Upper lobe of right lung (tissue), 1 donor: ENCODE measurements around the gene NME4. TPM values are rescaled to one million over a fixed set of nuclear protein-coding genes. Genes with fewer than 3 reads are reported as not detected.
"Not testable (repeated sequence)": the region's sequence is repeated elsewhere in the genome, so short reads cannot be mapped to it uniquely, and the experiment has no call there.

Experiments used
- ATAC-seq: fragments of 200-7000 bp; cut with Tn5 transposase; one replicate; pipeline ENCODE4 v1.9.1; 2020; ENCODE audit warnings: mild to moderate bottlenecking, moderate library complexity
- DNase-seq: peaks from one replicate; pipeline ENCODE4 v3.0.0-alpha.2; 2020
- H3K27ac ChIP-seq: fragments of 200-600 bp; one replicate; pipeline ENCODE4 v1.8.0; 2022
- H3K27me3 ChIP-seq: fragments of 200-600 bp; one replicate; pipeline ENCODE4 v1.8.0; 2022; ENCODE audit warnings: mild to moderate bottlenecking
- H3K36me3 ChIP-seq: fragments of 200-600 bp; one replicate; pipeline ENCODE4 v1.8.0; 2022
- H3K4me1 ChIP-seq: fragments of 200-600 bp; one replicate; pipeline ENCODE4 v1.8.0; 2022
- H3K4me3 ChIP-seq: fragments of 200-600 bp; one replicate; pipeline ENCODE4 v1.8.0; 2022; ENCODE audit warnings: mild to moderate bottlenecking
- H3K9me3 ChIP-seq: fragments of 200-600 bp; one replicate; pipeline ENCODE4 v1.8.0; 2022
- intact Hi-C: fragments of 100-400 bp; cut with DNase I; formaldehyde crosslinking; loops from one replicate; pipeline ENCODE4 v1.11.0; 2022
- total RNA-seq: library from RNA; stranded (reverse); fragmentation: NEBNext Ultra II Directional; extraction: Animal tissue kit (Norgen Biotek cat#: 25700); gene quantifications from one replicate; pipeline ENCODE4 v1.2.1, GENCODE V29; 2021
- TF ChIP-seq, protein P1 (sequence below): fragments of 200-600 bp; IDR thresholded peaks from one replicate; pipeline ENCODE4 v1.8.0; 2022; ENCODE audit warnings: antibody characterized with exemption
- donor health status: DM: no; HTN: yes; CAD: no; lungs with severe emphysema.

Gene NME4
- total RNA-seq, 1 donor from 2014 or later = 45.6 TPM

DNA sequence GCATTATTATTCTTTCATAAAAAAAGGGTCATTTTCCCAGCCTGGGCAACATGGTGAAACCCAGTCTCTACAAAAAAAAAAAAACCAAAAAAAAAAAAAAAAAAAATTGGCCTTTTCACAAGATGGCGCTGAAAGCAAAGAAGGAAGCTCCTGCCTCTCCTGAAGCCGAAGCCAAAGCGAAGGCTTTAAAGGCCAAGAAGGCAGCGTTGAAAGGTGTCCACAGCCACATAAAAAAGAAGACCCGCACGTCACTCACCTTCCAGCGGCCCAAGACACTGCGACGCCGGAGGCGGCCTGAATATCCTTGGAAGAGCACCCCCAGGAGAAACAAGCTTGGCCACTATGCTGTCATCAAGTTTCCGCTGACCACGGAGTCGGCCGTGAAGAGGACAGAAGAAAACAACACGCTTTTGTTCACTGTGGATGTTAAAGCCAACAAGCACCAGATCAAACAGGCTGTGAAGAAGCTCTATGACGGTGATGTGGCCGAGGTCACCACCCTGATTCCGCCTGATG, 10.3 kb upstream of the NME4 start:
- no peak overlapping the region for H3K27ac ChIP-seq
- no peaks in the 10 kb centered on the region for H3K27me3 ChIP-seq

DNA sequence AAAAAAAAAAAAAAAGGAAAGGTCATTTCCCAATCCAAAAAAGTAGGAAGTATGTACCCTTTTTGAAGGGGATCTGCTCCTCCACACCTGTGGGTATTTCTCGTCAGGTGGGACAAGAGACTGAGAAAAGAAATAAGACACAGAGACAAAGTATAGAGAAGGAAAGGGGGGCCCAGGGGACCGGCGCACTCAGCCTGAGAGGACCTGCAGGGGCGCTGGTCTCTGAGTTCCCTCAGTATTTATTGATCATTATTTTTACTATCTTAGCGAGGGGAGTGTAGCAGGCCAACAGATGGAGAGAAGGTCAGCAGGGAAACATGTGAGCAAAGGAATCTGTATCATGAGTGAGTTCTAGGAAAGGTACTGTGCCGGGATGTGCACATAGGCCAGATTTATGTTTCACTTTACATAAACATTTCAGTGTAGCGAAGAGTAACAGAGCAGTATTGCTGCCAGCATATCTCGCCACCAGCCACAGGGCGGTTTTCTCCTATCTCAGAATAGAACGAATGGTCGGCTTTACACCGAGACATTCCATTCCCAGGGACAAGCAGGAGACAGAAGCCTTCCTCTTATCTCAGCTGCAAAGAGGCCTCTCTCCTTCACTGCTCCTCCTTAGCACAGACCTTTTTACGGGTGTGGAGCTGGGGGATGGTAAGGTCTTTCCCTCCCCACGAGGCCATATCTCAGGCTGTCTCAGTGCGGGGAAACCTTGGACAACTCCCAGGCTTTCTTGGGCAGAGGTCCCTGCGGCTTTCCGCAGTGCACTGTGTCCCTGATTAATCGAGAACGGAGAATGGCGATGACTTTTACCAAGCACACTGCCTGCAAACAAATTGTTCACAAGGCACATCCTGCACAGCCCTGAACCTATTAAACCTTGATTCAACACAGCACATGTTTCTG, 9.0 kb upstream of the NME4 start:
- H3K4me3 ChIP-seq, H3K27me3 ChIP-seq, DNase-seq, H3K36me3 ChIP-seq, H3K27ac ChIP-seq, intact Hi-C loops, ATAC-seq, H3K9me3 ChIP-seq, H3K4me1 ChIP-seq: not testable (repeated sequence)

More for the DNA sequence above, 10.3 kb upstream of the NME4 start:
- Histone ChIP-seq H3K4me3 (no peak overlapping the region), H3K4me1 (peaks cover 10% of the 10 kb centered on the region), H3K36me3 (no peaks in the 10 kb centered on the region), H3K9me3 (no peaks in the 10 kb centered on the region)
- TF ChIP-seq, protein P1, sequence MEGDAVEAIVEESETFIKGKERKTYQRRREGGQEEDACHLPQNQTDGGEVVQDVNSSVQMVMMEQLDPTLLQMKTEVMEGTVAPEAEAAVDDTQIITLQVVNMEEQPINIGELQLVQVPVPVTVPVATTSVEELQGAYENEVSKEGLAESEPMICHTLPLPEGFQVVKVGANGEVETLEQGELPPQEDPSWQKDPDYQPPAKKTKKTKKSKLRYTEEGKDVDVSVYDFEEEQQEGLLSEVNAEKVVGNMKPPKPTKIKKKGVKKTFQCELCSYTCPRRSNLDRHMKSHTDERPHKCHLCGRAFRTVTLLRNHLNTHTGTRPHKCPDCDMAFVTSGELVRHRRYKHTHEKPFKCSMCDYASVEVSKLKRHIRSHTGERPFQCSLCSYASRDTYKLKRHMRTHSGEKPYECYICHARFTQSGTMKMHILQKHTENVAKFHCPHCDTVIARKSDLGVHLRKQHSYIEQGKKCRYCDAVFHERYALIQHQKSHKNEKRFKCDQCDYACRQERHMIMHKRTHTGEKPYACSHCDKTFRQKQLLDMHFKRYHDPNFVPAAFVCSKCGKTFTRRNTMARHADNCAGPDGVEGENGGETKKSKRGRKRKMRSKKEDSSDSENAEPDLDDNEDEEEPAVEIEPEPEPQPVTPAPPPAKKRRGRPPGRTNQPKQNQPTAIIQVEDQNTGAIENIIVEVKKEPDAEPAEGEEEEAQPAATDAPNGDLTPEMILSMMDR = no peak
- intact Hi-C loops = no loop called here
- ATAC-seq (no peak), DNase-seq (no peak)

DNA sequence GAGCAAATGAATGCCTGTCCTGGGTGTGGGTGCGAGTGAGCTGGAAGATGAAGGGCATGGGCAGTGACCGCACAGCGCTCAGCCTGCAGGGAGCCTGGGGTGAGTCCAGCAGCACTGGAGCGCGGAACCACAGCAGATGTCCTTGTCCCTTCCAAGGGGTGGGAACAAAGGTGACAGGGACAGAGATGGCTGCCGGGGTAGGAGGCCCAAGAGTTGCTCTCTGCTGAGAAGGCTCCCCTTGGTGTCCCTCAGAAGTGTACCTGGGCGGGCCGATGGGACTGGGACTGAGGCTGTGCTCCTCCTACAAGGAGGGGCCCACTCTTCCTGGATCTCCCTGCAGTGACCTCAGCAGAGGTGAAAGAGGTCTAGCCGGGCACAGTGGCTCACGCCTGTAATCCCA, 7.6 kb upstream of the NME4 start:
- DNase-seq = no peak
- no peak overlapping the region for H3K4me3 ChIP-seq
- no peak overlapping the region for H3K27ac ChIP-seq
- intact Hi-C loops = no loop called here
- no peaks in the 10 kb centered on the region for H3K27me3 ChIP-seq
- ATAC-seq = no peak
- no peaks in the 10 kb centered on the region for H3K9me3 ChIP-seq
- H3K36me3 ChIP-seq = no peaks in the 10 kb centered on the region
- H3K4me1 ChIP-seq = no peaks in the 10 kb centered on the region
- TF ChIP-seq, protein P1 = no peak

DNA sequence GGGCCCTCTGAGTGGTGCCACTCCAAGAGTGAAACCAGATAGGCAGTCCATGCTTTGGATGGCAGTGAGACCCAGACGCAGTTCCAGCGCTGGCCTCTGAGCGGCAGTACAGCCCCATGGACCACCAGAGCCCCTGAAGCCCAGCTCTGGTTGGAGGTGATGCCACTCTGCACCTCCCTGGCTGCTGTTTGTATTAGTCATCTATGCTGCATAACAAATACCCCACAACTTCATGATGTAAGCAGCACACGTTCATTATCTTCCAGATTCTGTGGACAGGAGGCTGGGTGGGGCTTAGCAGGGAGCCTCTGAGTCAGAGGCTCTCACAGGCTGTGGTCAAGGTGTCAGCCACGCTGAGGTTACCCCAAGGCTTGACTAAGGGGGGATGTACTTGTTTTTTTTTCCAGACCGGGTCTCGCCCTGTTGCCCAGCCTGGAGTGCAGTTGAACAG, 5.1 kb upstream of the NME4 start:
- Histone ChIP-seq H3K9me3 (no peaks in the 10 kb centered on the region), H3K36me3 (no peaks in the 10 kb centered on the region), H3K4me1 (peaks cover 8% of the 10 kb centered on the region), H3K27ac (no peak overlapping the region), H3K4me3 (no peak overlapping the region), H3K27me3 (no peaks in the 10 kb centered on the region)
- TF ChIP-seq, protein P1 = peak; percentile 73
- peak; percentile 82 for DNase-seq
- intact Hi-C loops = no loop called here
- ATAC-seq = peak; percentile 95

DNA sequence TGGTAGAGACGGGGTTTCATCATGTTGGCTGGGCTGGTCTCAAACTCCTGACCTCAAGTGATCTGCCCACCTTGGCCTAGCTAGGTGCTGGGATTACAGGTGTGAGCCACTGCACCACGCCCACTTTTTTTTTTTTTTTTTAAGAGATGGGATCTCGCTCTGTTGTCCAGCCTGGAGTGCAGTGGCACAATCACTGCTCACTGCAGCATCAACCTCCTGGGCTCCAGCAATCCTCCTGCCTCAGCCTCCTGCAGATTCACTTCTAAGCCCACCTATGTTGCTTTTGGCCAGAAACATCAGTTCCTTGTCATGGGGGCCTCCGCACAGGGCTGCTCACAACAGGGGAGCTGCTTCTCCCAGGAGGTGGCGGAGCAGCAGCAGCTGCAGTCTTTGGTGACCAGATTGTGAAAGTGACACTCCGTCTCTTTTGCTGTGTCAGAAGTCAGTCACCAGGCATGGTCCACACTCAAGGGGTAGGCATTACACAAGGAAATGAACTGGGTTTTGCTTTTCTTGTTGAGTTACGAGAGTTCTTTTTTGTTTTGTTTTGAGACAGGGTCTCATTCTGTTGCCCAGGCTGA, 4.5 kb upstream of the NME4 start:
- DNase-seq (no peak), ATAC-seq (no peak)
- no peaks in the 10 kb centered on the region for H3K36me3 ChIP-seq
- H3K27me3 ChIP-seq = no peaks in the 10 kb centered on the region
- H3K4me1 ChIP-seq = peaks cover 8% of the 10 kb centered on the region
- H3K9me3 ChIP-seq = no peaks in the 10 kb centered on the region
- intact Hi-C loops = no loop called here
- no peak overlapping the region for H3K27ac ChIP-seq
- no peak overlapping the region for H3K4me3 ChIP-seq
- TF ChIP-seq, protein P1 = no peak

DNA sequence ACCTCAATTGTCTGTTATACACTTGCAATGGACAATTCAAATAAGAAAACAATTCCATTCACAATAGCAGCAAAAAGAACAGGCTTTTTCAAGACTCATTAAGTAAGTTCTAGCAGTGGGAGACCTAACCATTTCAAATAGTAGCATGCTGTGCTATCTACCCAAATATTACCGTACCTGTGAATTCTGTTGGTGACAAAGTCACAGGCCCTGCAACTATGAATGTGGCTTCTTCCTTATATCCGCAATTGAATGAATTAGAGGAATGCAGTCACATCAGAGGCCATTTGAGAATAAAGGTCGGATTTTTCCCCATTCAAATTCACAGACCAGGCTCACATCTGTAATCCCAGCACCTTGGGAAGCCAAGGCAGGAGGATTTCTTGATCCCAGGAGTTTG, 800 bp upstream of the NME4 start:
- TF ChIP-seq, protein P1 = no peak

More for the DNA sequence above, 800 bp upstream of the NME4 start:
- H3K27me3 ChIP-seq = no peaks in the 10 kb centered on the region
- no peaks in the 10 kb centered on the region for H3K9me3 ChIP-seq
- H3K4me1 ChIP-seq = peaks cover 19% of the 10 kb centered on the region
- H3K4me3 ChIP-seq = peak overlapping the region; percentile 56
- peak overlapping the region; percentile 58 for H3K27ac ChIP-seq
- ATAC-seq = no peak
- intact Hi-C loops = no loop called here
- DNase-seq = no peak
- no peaks in the 10 kb centered on the region for H3K36me3 ChIP-seq
